KG1 (cell line): ENCODE results near the gene TTC39A.
"Not testable (repeated sequence)": the region's sequence is repeated elsewhere in the genome, so short reads cannot be mapped to it uniquely, and the experiment has no call there.

Source experiments
- DNase-seq: peaks from one replicate; lab custom pipeline; 2025; lab: John Stamatoyannopoulos, UW

TTC39A gene

GRCh38 chr1:51336711-51337110 lies 6.3 kb upstream of the TTC39A start:
- DNase-seq: no peak

- DNase-seq: no peak
These were observed 5.6 kb upstream of the TTC39A start for GRCh38 chr1:51336004-51336403.

- no peak for DNase-seq
These were observed 1.1 kb upstream of the TTC39A start for GRCh38 chr1:51331206-51332100.

- DNase-seq: no peak
These were observed 678 bp downstream of the TTC39A start for GRCh38 chr1:51329443-51330325.

DNA sequence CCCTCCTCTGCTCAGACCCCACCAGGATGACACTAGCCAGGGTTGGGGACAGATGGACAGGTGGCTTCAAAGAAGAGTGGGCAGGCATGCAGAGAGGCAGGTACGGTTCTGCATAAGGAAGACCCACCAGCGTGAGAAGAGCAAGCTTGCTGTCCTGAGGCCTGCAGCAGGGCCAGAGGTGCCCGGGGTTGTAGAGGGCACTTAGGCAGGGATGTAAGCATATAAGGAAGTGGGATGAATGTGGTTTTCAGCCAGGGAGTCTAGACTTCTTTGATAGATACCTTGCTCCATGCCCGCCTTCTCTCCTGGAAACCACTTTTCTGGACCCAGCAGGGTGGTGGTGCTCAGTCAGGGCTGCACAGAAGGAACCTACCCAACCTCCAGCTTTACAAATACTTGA lies 1.4 kb downstream of the TTC39A start:
- no peak for DNase-seq

DNA sequence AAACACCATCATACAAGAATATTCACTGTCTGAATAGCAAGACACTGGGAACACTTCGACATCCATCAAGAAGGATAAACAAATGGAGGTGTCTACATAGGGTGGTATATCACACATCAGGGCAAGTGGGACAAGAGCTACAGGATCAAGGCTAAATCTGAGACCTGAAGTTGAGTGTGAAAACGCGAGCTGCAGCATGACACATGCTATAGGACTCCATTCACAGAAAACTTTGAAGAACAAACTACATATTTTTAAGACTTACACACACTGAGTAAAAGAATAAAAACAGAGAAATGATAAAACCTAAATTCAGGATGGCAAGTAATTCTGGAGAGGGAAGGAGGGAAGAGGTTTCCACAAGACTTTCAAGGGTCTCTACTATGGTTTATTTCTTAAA lies 2.1 kb downstream of the TTC39A start:
- no peak for DNase-seq

DNA sequence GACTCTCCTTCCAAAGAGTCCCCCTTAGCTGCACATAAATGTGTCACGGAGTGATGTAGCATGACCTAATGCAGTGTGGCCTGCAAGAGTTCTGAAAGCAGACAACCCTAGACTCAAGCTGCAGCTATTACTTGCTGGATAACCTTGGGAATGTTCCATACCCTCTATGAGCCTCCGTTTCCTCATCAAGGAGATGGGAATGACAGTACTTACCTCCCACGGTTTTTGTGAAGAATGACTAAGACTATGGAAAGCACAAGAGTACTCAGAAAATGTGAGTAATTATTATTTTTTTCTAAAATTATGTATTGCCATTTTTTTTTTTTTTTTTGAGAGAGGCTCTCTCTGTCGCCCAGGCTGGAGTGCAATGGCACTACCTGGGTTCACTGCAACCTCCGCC lies 3.0 kb downstream of the TTC39A start:
- DNase-seq: no peak

GRCh38 chr1:51326839-51327238 lies 3.5 kb downstream of the TTC39A start:
- no peak for DNase-seq

DNA sequence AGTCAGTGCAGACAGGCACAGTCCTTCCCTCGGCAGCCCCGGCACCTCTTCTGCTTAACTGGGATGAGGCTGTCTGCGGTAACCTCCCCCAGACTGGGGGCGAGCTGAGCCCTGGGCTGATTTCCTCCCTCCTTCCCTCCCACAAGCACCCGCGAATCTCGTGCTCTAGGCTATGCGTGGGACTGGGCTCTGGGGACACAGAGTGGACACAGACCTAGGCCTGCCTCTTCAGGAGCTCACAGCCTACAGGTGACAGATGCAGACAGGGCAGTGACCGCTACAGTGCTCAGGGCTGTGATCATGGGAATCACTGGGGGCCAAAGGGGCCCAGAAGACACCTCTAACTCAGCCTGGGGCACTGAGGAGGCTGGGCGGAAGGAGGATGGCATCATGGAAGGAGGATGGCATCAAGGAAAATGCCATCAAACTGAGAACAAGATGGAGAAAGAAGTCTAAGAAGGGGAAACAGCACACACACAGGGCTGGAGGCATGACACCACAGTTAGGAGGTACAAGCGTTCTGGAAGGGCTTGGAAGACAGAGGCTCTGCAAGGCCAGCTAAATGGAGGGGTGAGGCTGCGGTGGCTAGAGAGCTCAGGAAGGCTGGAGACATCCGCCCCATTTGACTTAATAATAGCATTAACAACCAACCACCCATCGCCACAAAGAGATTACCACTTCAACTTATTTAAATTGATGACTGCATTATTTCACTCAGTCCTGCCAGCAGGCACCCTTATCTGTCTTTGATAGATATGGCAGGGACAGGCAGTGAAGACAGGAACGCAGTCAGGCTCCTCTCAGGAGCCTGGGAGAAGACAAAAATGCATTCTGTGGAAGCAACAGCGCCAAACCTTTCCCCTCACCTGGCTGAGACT lies 4.2 kb downstream of the TTC39A start:
- DNase-seq: no peak

DNA sequence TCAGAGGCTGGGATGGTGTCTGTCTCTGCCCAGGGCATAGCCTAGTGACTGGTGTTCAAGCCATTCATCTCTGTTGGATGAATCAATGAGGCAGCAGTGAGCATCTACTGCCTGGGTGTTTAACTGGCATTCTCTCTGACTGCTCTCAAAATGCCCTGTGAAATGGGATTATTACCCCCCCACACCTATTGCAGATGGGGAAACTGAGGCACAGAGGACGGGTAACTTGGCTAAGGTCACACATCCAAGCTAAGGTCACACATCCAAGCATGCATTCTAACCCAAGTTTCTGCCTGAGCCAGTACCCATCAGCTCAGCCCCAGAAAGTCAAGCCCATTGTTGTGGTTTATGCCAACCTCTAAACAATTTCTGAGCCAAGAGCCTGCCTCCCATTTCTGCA lies 5.0 kb downstream of the TTC39A start:
- no peak for DNase-seq

GRCh38 chr1:51325011-51325385 lies 5.4 kb downstream of the TTC39A start:
- DNase-seq: not testable (repeated sequence)

DNA sequence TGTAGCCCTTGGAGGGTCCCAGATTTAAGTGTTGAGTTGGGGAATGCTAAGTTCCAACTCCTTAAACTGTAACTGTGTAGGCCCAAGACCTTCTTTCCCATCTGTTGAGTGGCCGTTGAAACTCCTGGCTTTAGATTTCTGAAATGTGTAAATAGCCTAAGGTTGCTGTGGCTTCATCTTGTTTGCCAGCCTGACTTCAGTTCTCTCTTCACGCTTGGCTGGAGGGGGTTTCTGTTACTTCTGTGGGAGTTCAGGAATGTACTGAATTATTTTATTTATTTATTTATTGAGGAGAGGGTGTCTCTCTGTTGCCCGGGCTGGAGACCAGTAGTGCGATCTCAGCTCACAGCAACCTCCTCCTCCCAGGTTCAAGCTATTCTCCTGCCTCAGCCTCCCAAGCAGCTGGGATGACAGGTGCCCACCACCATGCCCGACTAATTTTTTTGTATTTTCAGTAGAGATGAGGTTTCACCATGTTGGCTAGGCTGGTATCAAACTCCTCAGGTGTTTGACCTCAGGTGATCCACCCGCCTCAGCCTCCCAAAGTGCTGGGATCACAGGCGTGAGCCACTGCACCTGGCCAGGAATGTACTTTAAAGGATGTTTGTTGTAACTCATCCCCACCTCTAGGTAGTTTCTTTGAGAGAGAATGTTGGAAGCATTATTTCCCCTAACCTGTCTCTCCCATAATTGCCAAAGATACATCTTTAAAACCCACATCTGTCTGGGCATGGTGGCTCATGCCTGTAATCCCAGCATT lies 5.9 kb downstream of the TTC39A start:
- DNase-seq: no peak

DNA sequence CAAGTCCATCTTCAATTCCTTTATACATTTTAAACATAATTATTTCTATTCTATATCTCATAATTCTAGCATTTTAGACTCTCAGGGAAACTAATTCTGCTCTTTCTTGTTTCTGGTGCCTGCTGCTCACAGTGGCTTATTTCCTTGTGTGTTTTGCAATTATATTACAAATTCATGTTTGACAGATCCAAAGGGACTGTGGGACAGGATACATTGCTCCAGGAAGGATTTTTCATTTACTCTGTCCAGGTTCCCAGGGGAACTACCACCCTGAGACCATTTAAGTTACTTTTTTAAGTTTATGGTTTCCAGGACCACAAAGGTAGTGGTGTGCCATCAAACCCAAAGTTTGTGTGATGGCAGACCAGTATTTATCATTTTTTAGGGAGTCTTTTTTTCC lies 6.6 kb downstream of the TTC39A start:
- DNase-seq: no peak

DNA sequence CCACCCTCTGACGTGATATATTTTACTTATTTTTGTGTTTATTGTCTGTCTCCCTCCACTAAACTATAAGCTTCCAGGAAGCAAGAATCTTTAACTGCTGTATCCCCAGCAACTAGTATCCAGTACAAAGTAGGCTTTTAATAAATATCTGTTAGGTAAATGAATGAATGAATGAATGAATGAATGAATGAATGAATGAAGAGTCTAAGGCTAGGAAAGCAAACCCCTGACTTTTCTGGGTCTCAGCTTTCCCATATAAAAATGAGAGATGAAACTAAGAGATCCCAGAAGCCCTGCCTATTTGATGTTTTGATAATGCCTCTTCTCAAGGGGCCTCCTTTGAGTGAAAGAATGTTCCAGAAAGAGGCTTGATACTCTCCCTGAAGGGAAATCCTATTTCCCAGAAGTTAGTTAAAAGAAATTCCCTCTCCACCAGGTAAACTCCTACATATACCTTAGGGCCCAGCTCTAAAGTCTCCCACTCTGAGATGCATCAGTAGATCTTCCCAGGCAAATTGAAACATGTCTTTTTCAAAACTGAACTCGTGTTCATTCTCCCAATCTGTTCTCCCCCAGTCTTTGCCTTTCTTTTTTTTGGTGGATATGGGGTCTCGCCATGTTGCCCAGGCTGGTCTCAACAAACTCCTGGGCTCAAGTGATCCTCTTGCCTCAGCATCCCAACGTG lies 7.8 kb downstream of the TTC39A start:
- no peak for DNase-seq

- no peak for DNase-seq
These were observed 8.5 kb downstream of the TTC39A start for GRCh38 chr1:51321924-51322280.

DNA sequence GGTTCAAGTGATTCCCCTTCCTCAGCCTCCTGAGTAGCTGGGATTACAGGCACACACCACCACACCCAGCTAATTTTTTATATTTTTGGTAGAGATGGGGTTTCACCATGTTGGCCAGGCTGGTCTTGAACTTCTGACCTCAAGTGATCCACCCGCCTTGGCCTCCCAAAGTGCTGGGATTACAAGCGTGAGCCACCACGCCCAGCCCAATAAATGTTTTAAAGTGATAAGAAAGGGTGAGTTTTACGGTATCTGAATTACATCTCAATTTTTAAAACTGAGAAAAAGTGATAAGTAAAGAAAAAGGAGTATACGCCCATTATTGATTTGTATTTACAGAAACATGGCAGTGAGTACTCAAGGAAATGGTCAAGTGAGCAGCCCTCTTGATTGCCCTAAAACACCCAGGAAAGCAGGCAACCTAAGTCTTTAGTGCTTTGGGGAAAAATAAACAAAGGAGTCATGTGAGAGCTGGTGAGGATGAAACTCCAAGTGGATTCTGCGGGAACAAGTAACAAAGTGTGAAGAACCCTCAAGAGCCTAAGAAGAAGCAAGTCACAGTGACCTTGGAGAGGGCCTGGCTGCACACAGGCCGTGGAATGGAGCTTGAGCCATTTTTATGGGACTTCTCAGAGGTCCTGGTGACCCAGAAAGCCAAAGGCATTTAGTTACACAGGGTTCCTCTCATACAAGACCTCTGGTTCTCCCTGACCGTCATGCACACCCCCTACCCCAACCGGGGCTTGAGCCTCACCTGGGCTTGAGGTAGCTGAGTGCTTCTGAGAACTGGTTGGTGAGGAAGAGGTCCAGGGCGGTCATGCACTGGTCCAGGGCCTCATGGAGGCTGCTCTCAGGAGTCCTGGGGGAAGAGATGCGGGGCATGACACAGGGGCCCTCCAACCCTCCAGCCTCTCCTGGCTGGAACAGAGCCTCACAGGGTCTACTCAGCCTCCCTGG lies 9.1 kb downstream of the TTC39A start:
- DNase-seq: no peak

GRCh38 chr1:51317798-51318197 lies 12.6 kb downstream of the TTC39A start:
- no peak for DNase-seq

GRCh38 chr1:51316846-51317120 lies 13.6 kb downstream of the TTC39A start:
- DNase-seq: no peak

DNA sequence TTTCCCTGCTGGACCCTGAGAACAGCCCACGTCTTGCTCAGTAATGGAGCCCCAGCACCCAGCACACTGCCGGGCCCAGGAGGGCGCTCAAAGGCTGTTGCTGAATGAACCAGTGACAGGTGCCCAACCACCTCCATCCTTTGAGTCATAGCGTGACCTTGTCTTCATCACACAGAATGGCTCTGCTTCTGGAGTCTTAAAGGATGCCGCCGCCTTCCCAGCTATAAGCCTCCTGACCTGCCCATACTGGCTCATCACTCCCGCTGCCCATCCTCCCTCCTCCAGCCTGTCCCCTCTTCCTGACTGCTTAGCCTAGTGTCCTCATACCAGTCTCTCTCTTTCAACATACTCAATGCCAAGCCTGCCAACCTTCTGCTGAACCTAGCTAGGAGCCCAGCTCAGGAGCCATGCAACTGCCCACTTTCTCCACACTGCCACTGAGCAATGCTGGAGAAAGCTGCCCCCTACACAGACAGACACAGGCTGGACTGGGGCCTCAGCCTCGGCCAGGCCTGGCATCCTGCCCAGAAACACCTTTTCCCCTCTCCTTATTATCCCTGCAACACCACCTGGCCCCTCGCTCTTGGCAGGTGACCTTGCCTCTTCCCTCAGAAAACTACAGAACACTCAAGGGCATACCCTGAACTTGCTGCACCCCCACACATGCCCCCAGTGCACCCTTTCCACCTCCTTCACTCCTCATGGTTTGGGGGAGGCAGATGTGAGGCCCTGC lies 14.1 kb downstream of the TTC39A start:
- DNase-seq: no peak
